ENCODE measurements around the gene KCNH4.
"Not testable (repeated sequence)": the region's sequence is repeated elsewhere in the genome, so short reads cannot be mapped to it uniquely, and the experiment has no call there.

The KCNH4 gene

GRCh38 chr17:42186191-42186590 lies 5.2 kb upstream of the KCNH4 start:
- H3K4me1 ChIP-seq (ENCODE audit: control insufficient read depth, insufficient read depth, low read length); H3K9me3 ChIP-seq (ENCODE audit: control insufficient read depth, insufficient read depth, low read depth, low read length); POLR2A ChIA-PET; H3K36me3 ChIP-seq (ENCODE audit: control insufficient read depth in 2 of 2, insufficient read depth in 1 of 2, low read length in 2 of 2); H3K27ac ChIP-seq (ENCODE audit: extremely low read depth, low read depth, low read length); H3K4me3 ChIP-seq (ENCODE audit: low read depth, low read length): not testable (repeated sequence)
- CTCF ChIA-PET = interaction anchor here (0.6 to 2.9 kb wide), 5 partner anchors 9 to 418 kb away, joined by 3 to 8 read pairs (median 3); no protein-coding TSS in a partner anchor
- peak; percentile 74 for TF ChIP-seq ZNF366 (tag by site-specific recombination; conservative IDR thresholded peaks at IDR 0.05)
- peak; percentile 49; the same call in 1 of the 2 replicates for TF ChIP-seq PRDM1 (tag by site-specific recombination; IDR thresholded peaks at IDR 0.05)

DNA sequence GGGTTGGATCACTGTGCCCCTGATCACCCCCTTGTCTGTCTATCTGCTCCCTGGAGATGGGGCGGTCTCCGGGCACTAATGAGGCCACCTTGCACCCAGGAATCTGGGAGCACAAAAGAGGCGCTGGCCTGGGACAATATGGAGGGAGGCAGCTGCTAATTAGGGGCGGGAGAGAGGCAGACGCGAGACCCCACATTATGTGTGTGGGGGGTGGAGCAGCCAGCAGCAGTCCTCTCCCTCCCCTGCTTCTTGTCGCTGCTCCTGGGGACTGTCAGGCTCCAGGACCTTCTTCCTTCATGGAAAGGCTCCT lies 4.6 kb upstream of the KCNH4 start:
- no peaks in the 10 kb centered on the region for H3K4me1 ChIP-seq (ENCODE audit: control insufficient read depth, insufficient read depth, low read length)
- H3K9me3 ChIP-seq (ENCODE audit: control insufficient read depth, insufficient read depth, low read depth, low read length) = no peaks in the 10 kb centered on the region
- POLR2A ChIA-PET = no interaction called here
- no peaks in the 10 kb centered on the region for H3K36me3 ChIP-seq (ENCODE audit: control insufficient read depth in 2 of 2, insufficient read depth in 1 of 2, low read length in 2 of 2)
- CTCF ChIA-PET = interaction anchor here (1.3 to 2.9 kb wide), 4 partner anchors 9 to 137 kb away, joined by 3 to 17 read pairs (median 6); partner anchors contain the start of gene GHDC
- no peak overlapping the region for H3K4me3 ChIP-seq (ENCODE audit: low read depth, low read length)
- TF ChIP-seq ZNF2 (tag by site-specific recombination; IDR thresholded peaks at IDR 0.05) (no peak), ZNF555 (tag by site-specific recombination; conservative IDR thresholded peaks at IDR 0.05) (no peak), ZBTB7A (tag by site-specific recombination; IDR thresholded peaks at IDR 0.05; ENCODE audit: low read depth) (no peak), ZNF133 (tag by site-specific recombination; IDR thresholded peaks at IDR 0.05) (no peak), ZNF792 (tag by site-specific recombination; IDR thresholded peaks at IDR 0.05) (no peak), SP2 (tag by site-specific recombination; IDR thresholded peaks at IDR 0.05) (no peak), BCL11A (tag by site-specific recombination; IDR thresholded peaks at IDR 0.05; ENCODE audit: low read depth) (no peak), GLIS1 (tag by site-specific recombination; IDR thresholded peaks at IDR 0.05) (no peak), ZNF26 (tag by site-specific recombination; IDR thresholded peaks at IDR 0.05) (no peak), ZNF404 (tag by site-specific recombination; IDR thresholded peaks at IDR 0.05) (no peak), FEZF1 (tag by site-specific recombination; IDR thresholded peaks at IDR 0.05) (no peak), ZNF112 (tag by site-specific recombination; IDR thresholded peaks at IDR 0.05) (no peak)
- TF ChIP-seq, protein P1, sequence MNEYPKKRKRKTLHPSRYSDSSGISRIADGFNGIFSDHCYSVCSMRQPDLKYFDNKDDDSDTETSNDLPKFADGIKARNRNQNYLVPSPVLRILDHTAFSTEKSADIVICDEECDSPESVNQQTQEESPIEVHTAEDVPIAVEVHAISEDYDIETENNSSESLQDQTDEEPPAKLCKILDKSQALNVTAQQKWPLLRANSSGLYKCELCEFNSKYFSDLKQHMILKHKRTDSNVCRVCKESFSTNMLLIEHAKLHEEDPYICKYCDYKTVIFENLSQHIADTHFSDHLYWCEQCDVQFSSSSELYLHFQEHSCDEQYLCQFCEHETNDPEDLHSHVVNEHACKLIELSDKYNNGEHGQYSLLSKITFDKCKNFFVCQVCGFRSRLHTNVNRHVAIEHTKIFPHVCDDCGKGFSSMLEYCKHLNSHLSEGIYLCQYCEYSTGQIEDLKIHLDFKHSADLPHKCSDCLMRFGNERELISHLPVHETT (tag by site-specific recombination; IDR thresholded peaks at IDR 0.05) = no peak
- TF ChIP-seq, protein P2, sequence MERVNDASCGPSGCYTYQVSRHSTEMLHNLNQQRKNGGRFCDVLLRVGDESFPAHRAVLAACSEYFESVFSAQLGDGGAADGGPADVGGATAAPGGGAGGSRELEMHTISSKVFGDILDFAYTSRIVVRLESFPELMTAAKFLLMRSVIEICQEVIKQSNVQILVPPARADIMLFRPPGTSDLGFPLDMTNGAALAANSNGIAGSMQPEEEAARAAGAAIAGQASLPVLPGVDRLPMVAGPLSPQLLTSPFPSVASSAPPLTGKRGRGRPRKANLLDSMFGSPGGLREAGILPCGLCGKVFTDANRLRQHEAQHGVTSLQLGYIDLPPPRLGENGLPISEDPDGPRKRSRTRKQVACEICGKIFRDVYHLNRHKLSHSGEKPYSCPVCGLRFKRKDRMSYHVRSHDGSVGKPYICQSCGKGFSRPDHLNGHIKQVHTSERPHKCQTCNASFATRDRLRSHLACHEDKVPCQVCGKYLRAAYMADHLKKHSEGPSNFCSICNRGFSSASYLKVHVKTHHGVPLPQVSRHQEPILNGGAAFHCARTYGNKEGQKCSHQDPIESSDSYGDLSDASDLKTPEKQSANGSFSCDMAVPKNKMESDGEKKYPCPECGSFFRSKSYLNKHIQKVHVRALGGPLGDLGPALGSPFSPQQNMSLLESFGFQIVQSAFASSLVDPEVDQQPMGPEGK (tag by site-specific recombination; IDR thresholded peaks at IDR 0.05) = no peak
- no peak overlapping the region for H3K27ac ChIP-seq (ENCODE audit: extremely low read depth, low read depth, low read length)

DNA sequence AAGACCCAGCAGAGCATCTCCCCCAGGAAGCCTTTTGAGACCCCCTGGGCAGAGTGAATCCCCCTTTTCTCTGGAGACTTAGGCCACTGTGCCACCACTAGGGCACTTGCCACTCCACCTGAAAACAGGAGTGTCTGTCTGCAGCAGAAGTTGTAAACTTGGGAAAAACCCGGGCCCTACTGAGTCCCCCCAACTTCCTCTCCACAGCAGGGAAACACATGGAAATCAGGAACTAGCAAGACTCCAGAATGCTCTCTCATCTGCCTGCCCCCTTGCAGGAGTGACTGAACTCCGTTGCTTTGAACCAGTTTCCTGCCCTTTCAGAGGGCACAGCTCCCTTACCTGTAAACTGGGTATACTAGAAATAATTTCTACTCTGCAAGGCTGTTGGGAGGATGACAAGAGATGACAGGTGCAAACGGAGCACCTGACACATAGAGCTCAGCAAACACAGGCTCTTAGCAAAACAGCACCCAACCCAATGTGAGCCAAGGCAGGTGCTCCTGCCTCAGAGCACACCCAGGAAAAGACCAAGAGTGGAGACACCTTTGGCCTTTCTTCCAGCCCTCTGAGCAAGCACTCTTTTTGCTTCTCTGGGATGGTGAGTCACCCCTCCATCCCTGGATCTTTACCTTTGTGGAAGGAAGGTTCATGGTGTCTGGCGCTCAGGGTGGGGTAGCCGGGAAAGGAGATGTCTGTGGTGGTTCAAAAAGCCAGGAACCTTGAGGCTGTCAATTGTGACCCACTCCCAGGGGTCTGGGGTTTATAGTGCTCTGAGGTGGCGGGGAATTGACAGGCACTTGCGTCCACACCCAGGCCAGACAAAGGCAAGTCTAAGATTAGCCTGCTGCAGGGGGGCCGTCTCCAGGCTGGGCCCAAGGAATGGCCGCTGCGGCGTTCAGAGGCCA lies 4.0 kb upstream of the KCNH4 start, which contains the start of gene HCRT:
Gene HCRT, minus strand, starts transcription at position 740 of the 908 bp plus-strand sequence. Its CDS starts 87 bp downstream, at position 653.
- H3K4me3 ChIP-seq (ENCODE audit: low read depth, low read length) = no peak within 1 kb of the TSS
- CTCF ChIA-PET = interaction anchor here (0.6 to 2.9 kb wide), 11 partner anchors 9 to 271 kb away, joined by 3 to 17 read pairs (median 4); partner anchors contain the start of genes CAVIN1 and GHDC

More for the DNA sequence above, 4.0 kb upstream of the KCNH4 start, which contains the start of gene HCRT:
- TF ChIP-seq PBX3 (CRISPR knock-in tag; IDR thresholded peaks at IDR 0.05) (no peak), ZNF341 (tag by site-specific recombination; IDR thresholded peaks at IDR 0.05; ENCODE audit: low read depth) (no peak), ZNF112 (tag by site-specific recombination; IDR thresholded peaks at IDR 0.05) (no peak), SALL2 (tag by site-specific recombination; IDR thresholded peaks at IDR 0.05; ENCODE audit: borderline replicate concordance) (no peak)
- no peak within 1 kb of the TSS for H3K27ac ChIP-seq (ENCODE audit: extremely low read depth, low read depth, low read length)
- H3K9me3 ChIP-seq (ENCODE audit: control insufficient read depth, insufficient read depth, low read depth, low read length) = no peaks in the 10 kb centered on the region
- POLR2A ChIA-PET = no interaction called here
- H3K36me3 ChIP-seq (ENCODE audit: control insufficient read depth in 2 of 2, insufficient read depth in 1 of 2, low read length in 2 of 2) = no peaks in the 10 kb centered on the region
- H3K4me1 ChIP-seq (ENCODE audit: control insufficient read depth, insufficient read depth, low read length) = no peaks in the 10 kb centered on the region
